HEK293 (cell line): ENCODE measurements around the gene SPATA16.

ENCODE experiments used
- CTCF ChIA-PET: fragments of 350-600 bp; formaldehyde crosslinking; extraction: SDS; loops from one replicate; lab custom pipeline; 2021; ENCODE audit warnings: antibody characterized with exemption; lab: Yijun Ruan, JAX
- POLR2A ChIA-PET: fragments of 300-600 bp; formaldehyde crosslinking; extraction: SDS; loops from one replicate; lab custom pipeline; 2020; ENCODE audit warnings: antibody characterized with exemption, inconsistent platforms; lab: Yijun Ruan, JAX
- H3K27ac ChIP-seq: fragments of 200-500 bp; sonication (Bioruptor generic); 2 replicates; pipeline ENCODE4 v1.5.1; 2014; ENCODE audit warnings: low read depth, low read length, control low read depth, inconsistent platforms; ENCODE audit errors: extremely low read depth
- H3K36me3 ChIP-seq, 2 experiments: fragments of 200-500 bp in 1 of 2; sonication (Bioruptor generic) in 1 of 2; 1 replicate in 1 of 2; 2 replicates in 1 of 2; pipeline ENCODE4 v1.5.1; 2014 to 2017; ENCODE audit warnings: inconsistent platforms in 2 of 2, low read length in 2 of 2; ENCODE audit not compliant: control insufficient read depth in 2 of 2, insufficient read depth in 1 of 2
- H3K4me1 ChIP-seq: fragments of 200-500 bp; sonication (Bioruptor generic); 2 replicates; pipeline ENCODE4 v1.5.1; 2014; ENCODE audit warnings: mild to moderate bottlenecking, low read length, inconsistent platforms; ENCODE audit not compliant: control insufficient read depth, insufficient read depth
- H3K4me3 ChIP-seq: 2 replicates; pipeline ENCODE4 v1.5.1; 2011; ENCODE audit warnings: low read depth, mild to moderate bottlenecking, control low read depth, low read length, moderate library complexity
- H3K9me3 ChIP-seq: fragments of 200-500 bp; sonication (Bioruptor generic); 2 replicates; pipeline ENCODE4 v1.5.1; 2014; ENCODE audit warnings: low read depth, low read length, inconsistent platforms; ENCODE audit not compliant: control insufficient read depth, insufficient read depth
- ELK4 ChIP-seq: IDR thresholded peaks from 2 replicates; pipeline ENCODE4 v1.6.1; 2011; ENCODE audit warnings: mild to moderate bottlenecking, low read depth, low read length, borderline replicate concordance
- HOXC10 ChIP-seq: sonication (generic); formaldehyde crosslinking; IDR thresholded peaks from 2 replicates; pipeline ENCODE4 v1.8.1; 2023; ENCODE audit warnings: mild to moderate bottlenecking, missing genetic modification reagents
- KLF17 ChIP-seq: fragments of 450-650 bp; formaldehyde crosslinking; IDR thresholded peaks from 2 replicates; pipeline ENCODE4 v1.5.1; 2016; ENCODE audit warnings: missing biosample characterization, missing genetic modification characterization
- OSR2 ChIP-seq: fragments of 450-650 bp; formaldehyde crosslinking; IDR thresholded peaks from 2 replicates; pipeline ENCODE4 v1.5.1; 2016; ENCODE audit warnings: missing biosample characterization, missing genetic modification characterization
- PRDM4 ChIP-seq: fragments of 450-650 bp; formaldehyde crosslinking; IDR thresholded peaks from 2 replicates; pipeline ENCODE4 v1.5.1; 2017; ENCODE audit warnings: missing biosample characterization, missing genetic modification characterization
- RBAK ChIP-seq: fragments of 450-650 bp; formaldehyde crosslinking; IDR thresholded peaks from 2 replicates; pipeline ENCODE4 v1.5.1; 2016; ENCODE audit warnings: missing biosample characterization, missing genetic modification characterization
- ZBTB1 ChIP-seq: fragments of 450-650 bp; formaldehyde crosslinking; IDR thresholded peaks from 2 replicates; pipeline ENCODE4 v1.5.1; 2016; ENCODE audit warnings: missing biosample characterization, missing genetic modification characterization
- ZBTB6 ChIP-seq: fragments of 450-650 bp; formaldehyde crosslinking; IDR thresholded peaks from 2 replicates; pipeline ENCODE4 v1.5.1; 2017; ENCODE audit warnings: missing biosample characterization, missing genetic modification characterization
- ZNF214 ChIP-seq: fragments of 450-650 bp; formaldehyde crosslinking; IDR thresholded peaks from 2 replicates; pipeline ENCODE4 v1.5.1; 2017; ENCODE audit warnings: missing biosample characterization, mild to moderate bottlenecking, missing genetic modification characterization, borderline replicate concordance
- ZNF23 ChIP-seq: fragments of 450-650 bp; formaldehyde crosslinking; IDR thresholded peaks from 2 replicates; pipeline ENCODE4 v1.5.1; 2016; ENCODE audit warnings: missing biosample characterization, missing genetic modification characterization, borderline replicate concordance
- ZNF280D ChIP-seq: fragments of 450-650 bp; formaldehyde crosslinking; IDR thresholded peaks from 2 replicates; pipeline ENCODE4 v1.5.1; 2016; ENCODE audit warnings: missing biosample characterization, missing genetic modification characterization
- ZNF394 ChIP-seq: fragments of 450-650 bp; formaldehyde crosslinking; IDR thresholded peaks from 2 replicates; pipeline ENCODE4 v1.5.1; 2016; ENCODE audit warnings: missing biosample characterization, missing genetic modification characterization, mild to moderate bottlenecking, moderate library complexity, borderline replicate concordance
- ZNF585B ChIP-seq: fragments of 450-650 bp; formaldehyde crosslinking; IDR thresholded peaks from 2 replicates; pipeline ENCODE4 v1.5.1; 2016; ENCODE audit warnings: missing biosample characterization, missing genetic modification characterization
- ZNF621 ChIP-seq: fragments of 450-650 bp; formaldehyde crosslinking; IDR thresholded peaks from 2 replicates; pipeline ENCODE4 v1.5.1; 2017; ENCODE audit warnings: missing biosample characterization, missing genetic modification characterization
- ZNF677 ChIP-seq: fragments of 450-650 bp; IDR thresholded peaks from 2 replicates; pipeline ENCODE4 v1.5.0; 2018; ENCODE audit warnings: missing biosample characterization, mild to moderate bottlenecking, missing genetic modification characterization, moderate library complexity
- ZNF704 ChIP-seq: fragments of 450-650 bp; formaldehyde crosslinking; IDR thresholded peaks from 2 replicates; pipeline ENCODE4 v1.5.1; 2016; ENCODE audit warnings: missing biosample characterization, missing genetic modification characterization

The SPATA16 gene

GRCh38 chr3:173111321-173111720 lies 29.7 kb downstream of the SPATA16 start (continued):
- TF ChIP-seq PRDM4 (tag by site-specific recombination) = no peak

- H3K27ac ChIP-seq = no peak overlapping the region
- no peaks in the 10 kb centered on the region for H3K4me1 ChIP-seq
- CTCF ChIA-PET = no interaction called here
- H3K36me3 ChIP-seq = no peaks in the 10 kb centered on the region
- POLR2A ChIA-PET = no interaction called here
- no peak overlapping the region for H3K4me3 ChIP-seq
- TF ChIP-seq ZNF704 (tag by site-specific recombination) (no peak), ZBTB6 (tag by site-specific recombination) (no peak), ZNF394 (no peak), KLF17 (tag by site-specific recombination) (no peak), ZNF677 (no peak), ZNF621 (tag by site-specific recombination) (no peak), ZNF23 (tag by site-specific recombination) (no peak), OSR2 (tag by site-specific recombination) (no peak), HOXC10 (CRISPR knock-in tag) (no peak), RBAK (tag by site-specific recombination) (no peak), ZNF280D (no peak), ELK4 (no peak), ZBTB1 (tag by site-specific recombination) (no peak)
- H3K9me3 ChIP-seq = no peaks in the 10 kb centered on the region
These were observed 31.9 kb downstream of the SPATA16 start for GRCh38 chr3:173109143-173109542.

- ChIA-PET POLR2A (no interaction called here), CTCF (no interaction called here)
- no peak overlapping the region for H3K27ac ChIP-seq
- H3K4me1 ChIP-seq = no peaks in the 10 kb centered on the region
- H3K4me3 ChIP-seq = no peak overlapping the region
- H3K36me3 ChIP-seq = no peaks in the 10 kb centered on the region
- H3K9me3 ChIP-seq = no peaks in the 10 kb centered on the region
- peak; percentile 76 for TF ChIP-seq ZNF585B (tag by site-specific recombination)
- no peak for TF ChIP-seq ZNF214 (tag by site-specific recombination)
- TF ChIP-seq, all 188 proteins: peak for 1
These were observed 37.6 kb downstream of the SPATA16 start for GRCh38 chr3:173103469-173103868.
